ENCODE results near the gene MAPK10. TPM values are rescaled to one million over a fixed set of nuclear protein-coding genes. Genes with fewer than 3 reads are reported as not detected.
A peak's percentile ranks its signal among the peaks of the same experiment; 100 is the strongest.
"Not testable (repeated sequence)": the region's sequence is repeated elsewhere in the genome, so short reads cannot be mapped to it uniquely, and the experiment has no call there.

The MAPK10 gene
- total RNA-seq, 4 donors from 2014 or later: 1.7 to 8.6 (median 4.4) TPM

- DNase-seq: no peak
- intact Hi-C loops (cut with DNase I): no loop called here
- Histone ChIP-seq H3K27ac (peak overlapping the region; percentile 56 to 83 (median 70)), H3K4me1 (peaks cover 0 to 25% (median 19%) of the 10 kb centered on the region in 3 donors), H3K27me3 (no peaks in the 10 kb centered on the region), H3K36me3 (no peaks in the 10 kb centered on the region), H3K4me3 (peak overlapping the region in 1 of 4 donors; percentile 24), H3K9me3 (no peaks in the 10 kb centered on the region)
- WGBS, 2 donors: 0 to 8% methylated on average over 3 to 4 of the region's 4 CpGs
- TF ChIP-seq POLR2A (IDR thresholded peaks at IDR 0.05): no peak
- TF ChIP-seq CTCF (IDR thresholded peaks at IDR 0.05): no peak
These were observed 327.3 kb downstream of the MAPK10 start for GRCh38 chr4:86032476-86033022.

- Histone ChIP-seq H3K36me3 (no peaks in the 10 kb centered on the region), H3K27ac (peak overlapping the region in 2 of 4 donors; percentile 62 to 77), H3K4me1 (peaks cover 0 to 25% (median 19%) of the 10 kb centered on the region in 3 donors), H3K27me3 (no peaks in the 10 kb centered on the region), H3K9me3 (no peaks in the 10 kb centered on the region), H3K4me3 (no peak overlapping the region)
- WGBS, 2 donors: 63 to 79% methylated on average over 2 to 3 of the region's 3 CpGs
- intact Hi-C loops (cut with DNase I): no loop called here
- DNase-seq: no peak
- TF ChIP-seq POLR2A (IDR thresholded peaks at IDR 0.05): no peak
- TF ChIP-seq CTCF (IDR thresholded peaks at IDR 0.05): no peak
These were observed 327.9 kb downstream of the MAPK10 start for GRCh38 chr4:86031927-86032326.

- Histone ChIP-seq H3K27me3 (no peaks in the 10 kb centered on the region), H3K9me3 (no peaks in the 10 kb centered on the region), H3K36me3 (no peaks in the 10 kb centered on the region), H3K4me3 (no peak overlapping the region), H3K27ac (no peak overlapping the region), H3K4me1 (no peaks in the 10 kb centered on the region)
- no peak for TF ChIP-seq POLR2A (IDR thresholded peaks at IDR 0.05)
- no peak for TF ChIP-seq CTCF (IDR thresholded peaks at IDR 0.05)
- no peak for DNase-seq
- intact Hi-C loops (cut with DNase I): no loop called here
- WGBS, 2 donors: 87 to 89% methylated on average over 8 of the region's 8 CpGs
These were observed 333.1 kb downstream of the MAPK10 start for GRCh38 chr4:86026720-86027119.

GRCh38 chr4:86021671-86022070, 338.2 kb downstream of the MAPK10 start:
- H3K27ac ChIP-seq; H3K27me3 ChIP-seq; H3K4me3 ChIP-seq; DNase-seq; intact Hi-C loops (cut with DNase I); H3K9me3 ChIP-seq; H3K36me3 ChIP-seq; H3K4me1 ChIP-seq: not testable (repeated sequence)
- WGBS, 2 donors: 100% methylated on average over 1 of the region's 24 CpGs; no CpG with 5 or more reads in 1 of the 2 donors

GRCh38 chr4:86019906-86020305, 339.9 kb downstream of the MAPK10 start:
- Histone ChIP-seq H3K4me1 (no peaks in the 10 kb centered on the region), H3K9me3 (no peaks in the 10 kb centered on the region), H3K4me3 (no peak overlapping the region), H3K27me3 (no peaks in the 10 kb centered on the region), H3K36me3 (no peaks in the 10 kb centered on the region), H3K27ac (no peak overlapping the region)
- DNase-seq: no peak
- no peak for TF ChIP-seq CTCF (IDR thresholded peaks at IDR 0.05)
- TF ChIP-seq POLR2A (IDR thresholded peaks at IDR 0.05): no peak
- intact Hi-C loops (cut with DNase I): no loop called here

GRCh38 chr4:86019362-86019761, 340.5 kb downstream of the MAPK10 start:
- no peak overlapping the region for H3K27ac ChIP-seq
- no peaks in the 10 kb centered on the region for H3K27me3 ChIP-seq
- H3K4me1 ChIP-seq: no peaks in the 10 kb centered on the region
- no peaks in the 10 kb centered on the region for H3K9me3 ChIP-seq
- WGBS, 2 donors: 80 to 83% methylated on average over 1 of the region's 1 CpG
- intact Hi-C loops (cut with DNase I): no loop called here
- TF ChIP-seq CTCF (IDR thresholded peaks at IDR 0.05): no peak
- no peaks in the 10 kb centered on the region for H3K36me3 ChIP-seq
- H3K4me3 ChIP-seq: no peak overlapping the region
- DNase-seq: no peak
